ENCODE results near the gene TTC1.
"Not testable (repeated sequence)": the region's sequence is repeated elsewhere in the genome, so short reads cannot be mapped to it uniquely, and the experiment has no call there.

TTC1 gene, protein sequence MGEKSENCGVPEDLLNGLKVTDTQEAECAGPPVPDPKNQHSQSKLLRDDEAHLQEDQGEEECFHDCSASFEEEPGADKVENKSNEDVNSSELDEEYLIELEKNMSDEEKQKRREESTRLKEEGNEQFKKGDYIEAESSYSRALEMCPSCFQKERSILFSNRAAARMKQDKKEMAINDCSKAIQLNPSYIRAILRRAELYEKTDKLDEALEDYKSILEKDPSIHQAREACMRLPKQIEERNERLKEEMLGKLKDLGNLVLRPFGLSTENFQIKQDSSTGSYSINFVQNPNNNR

GRCh38 chr5:160008877-160009590, at the start of gene TTC1:
Gene TTC1, plus strand, starts transcription at chr5:160009139. Its CDS starts 1,390 bp downstream, at chr5:160010529.
- peak; percentile 94 for DNase-seq (ENCODE audit: low spot score)

DNA sequence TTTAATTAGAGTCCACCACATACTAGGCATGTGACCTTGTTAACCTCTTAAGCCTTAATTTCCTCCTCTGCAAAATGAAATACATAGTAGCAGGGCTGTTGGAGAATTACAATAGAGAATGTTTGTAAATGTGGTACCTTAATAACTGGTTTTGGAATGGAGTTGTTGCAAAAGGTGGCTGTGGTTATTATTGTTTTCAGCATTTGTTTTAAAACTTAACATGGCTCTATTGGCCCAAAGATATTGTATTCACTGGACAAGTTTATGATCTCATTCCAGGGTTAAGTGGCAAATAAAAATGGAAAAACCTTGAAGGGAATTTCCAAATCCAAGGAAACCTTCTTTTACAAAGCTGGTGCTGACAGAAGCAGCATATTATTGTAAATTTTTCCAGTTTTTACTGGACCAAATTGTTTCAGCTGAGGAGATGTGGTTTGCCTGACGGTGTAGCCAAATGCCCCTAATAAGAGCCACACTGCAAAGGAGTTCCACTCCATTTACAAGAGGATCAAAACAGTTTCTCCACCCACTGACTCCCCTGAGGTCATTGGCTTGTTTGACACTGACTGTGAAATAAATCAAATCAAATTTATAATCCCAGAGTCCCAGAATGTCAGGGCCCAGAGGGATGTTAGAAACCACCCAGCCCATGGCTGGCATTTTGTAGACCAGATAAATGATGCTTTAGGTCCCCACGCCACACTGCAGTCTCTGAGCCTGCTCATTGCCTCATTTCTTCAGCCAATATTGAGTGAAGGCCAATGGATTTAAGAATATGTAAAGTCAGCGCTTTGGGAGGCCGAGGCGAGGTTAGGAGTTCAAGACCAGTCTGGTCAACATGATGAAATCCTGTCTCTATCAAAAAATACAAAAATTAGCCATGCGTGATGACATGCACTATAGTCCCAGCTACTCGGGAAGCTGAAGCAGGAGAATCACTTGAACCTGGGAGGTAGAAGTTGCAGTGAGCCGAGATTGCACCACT, 47.5 kb upstream of the TTC1 start:
- DNase-seq (ENCODE audit: low spot score), result no peak

DNA sequence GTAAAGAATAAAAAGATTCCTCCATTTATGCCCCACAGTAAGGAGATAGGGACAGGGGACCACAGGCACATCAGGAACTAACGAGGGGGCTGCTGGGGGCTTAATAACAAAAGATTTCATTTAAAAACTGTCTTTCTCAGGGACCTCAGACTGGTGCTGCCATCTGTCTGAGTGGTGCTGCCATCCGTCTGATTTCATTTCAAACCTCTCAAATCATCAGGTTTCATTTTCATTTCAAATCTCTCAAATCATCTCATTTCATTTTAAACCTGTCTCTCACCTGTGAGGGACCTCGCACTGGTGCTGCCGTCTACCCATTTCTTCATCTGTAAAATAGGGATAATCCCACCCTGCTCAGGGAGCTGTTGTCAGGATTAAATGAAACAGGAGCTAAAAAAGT, 46.7 kb upstream of the TTC1 start:
- no peak for DNase-seq (ENCODE audit: low spot score)

DNA sequence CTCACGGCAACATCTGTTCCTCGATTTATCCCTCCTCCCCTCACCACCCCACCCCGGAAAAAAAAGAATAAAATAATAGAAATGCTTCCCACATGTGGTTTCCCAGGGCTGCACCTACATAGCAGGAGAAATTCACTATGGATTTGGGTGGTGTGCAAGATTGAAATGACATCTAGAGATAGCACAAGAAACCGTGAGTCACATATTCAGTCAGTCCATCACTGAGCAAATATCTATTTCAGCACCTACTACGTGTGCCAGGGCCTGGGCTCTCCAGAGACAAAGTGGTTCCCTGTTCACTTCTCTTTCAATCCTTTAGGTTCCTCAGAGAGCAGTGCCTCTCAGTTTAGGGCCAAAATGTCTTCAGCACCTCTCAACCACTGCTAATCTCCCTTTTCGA, 45.0 kb upstream of the TTC1 start:
- DNase-seq (ENCODE audit: low spot score), result no peak

DNA sequence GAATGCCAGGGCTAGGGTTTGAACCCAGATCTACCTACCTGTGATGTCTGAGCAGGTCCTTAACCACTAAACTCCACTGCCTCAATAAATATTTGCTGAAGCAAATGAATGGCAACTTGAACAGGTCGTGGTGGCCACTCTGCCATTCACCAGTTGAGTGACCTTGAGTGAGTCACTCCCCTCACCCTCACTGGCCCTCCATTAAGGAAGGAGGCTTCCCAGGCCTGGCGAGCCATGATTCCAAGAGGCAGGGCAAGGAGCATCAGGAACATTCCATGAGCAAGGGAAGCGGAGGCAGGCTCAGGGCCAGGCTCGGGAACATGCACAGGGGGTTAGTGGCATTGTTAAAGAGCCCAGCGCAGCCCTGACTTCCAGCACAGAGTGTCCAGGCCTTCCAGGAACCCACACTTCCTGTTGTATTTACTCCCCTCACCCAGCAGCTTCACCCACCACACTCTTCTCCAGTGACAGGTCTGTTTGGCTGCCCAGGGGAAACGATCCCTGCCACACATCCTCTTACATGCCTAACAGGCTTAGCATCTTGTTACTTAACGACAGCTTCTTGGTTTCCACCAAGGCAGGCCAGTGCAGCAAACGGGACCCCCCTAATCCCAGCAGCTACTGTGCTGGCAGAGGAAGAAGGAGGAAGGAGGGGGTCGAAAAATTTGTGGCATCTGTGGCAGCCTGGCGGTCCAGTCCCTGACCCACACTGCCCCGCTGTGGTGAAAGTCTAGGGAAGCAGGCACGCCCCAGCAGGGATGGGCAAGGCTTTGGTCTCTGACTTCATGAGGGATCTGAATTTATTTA, 43.7 kb upstream of the TTC1 start:
- DNase-seq (ENCODE audit: low spot score), result no peak

DNA sequence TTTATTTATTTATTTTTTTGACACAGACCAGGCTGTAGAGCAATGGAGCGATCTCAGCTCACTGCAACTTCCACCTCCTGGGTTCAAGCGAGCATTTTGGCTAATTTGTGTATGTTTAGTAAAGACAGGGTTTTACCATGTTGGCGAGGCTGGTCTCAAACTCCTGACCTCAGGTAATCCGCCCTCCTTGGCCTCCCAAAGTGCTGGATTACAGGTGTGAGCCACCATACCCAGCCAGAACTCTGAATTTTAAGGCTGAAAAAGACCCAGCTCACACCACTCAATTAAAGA, 43.2 kb upstream of the TTC1 start:
- DNase-seq (ENCODE audit: low spot score), result not testable (repeated sequence)

- DNase-seq (ENCODE audit: low spot score), result no peak
Measured at GRCh38 chr5:159969966-159970365, 39.0 kb upstream of the TTC1 start.

DNA sequence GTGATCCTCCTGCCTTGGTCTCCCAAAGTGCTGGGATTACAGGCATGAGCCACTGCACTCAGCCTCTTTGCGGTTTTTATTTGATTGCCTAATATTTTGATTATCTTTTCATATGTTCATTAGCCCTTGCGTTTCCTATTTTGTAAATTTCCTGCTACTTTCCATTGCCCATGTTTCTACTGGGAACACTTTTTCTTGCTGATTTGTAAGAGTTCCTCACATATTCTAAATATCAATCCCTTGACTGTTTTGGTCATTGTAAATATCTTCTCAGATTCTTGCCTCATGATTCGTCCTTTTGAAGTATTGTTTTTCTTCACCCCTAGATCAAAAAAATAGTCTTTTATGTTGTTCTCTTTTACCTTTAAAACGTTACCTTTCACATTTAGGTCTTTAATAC, 37.9 kb upstream of the TTC1 start:
- DNase-seq (ENCODE audit: low spot score), result no peak

DNA sequence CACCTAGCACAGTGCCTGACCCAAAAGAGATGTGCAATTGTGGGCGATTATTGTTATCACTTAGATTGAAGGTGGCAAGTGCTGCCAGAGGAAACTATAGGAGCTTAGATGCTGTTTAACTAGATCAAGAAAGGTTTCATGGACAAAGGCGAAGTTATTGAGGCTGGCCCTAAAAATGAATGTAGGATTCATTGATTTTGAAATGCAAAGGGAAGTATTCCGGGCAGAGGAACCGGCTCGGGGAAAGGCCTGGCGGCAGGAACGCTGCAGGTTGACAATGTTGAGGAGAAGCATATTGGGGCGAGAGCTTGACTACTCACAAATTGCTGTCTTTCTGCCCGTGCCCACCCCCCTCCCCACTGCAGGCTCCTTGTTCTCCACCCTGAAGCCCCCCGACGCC, 37.4 kb upstream of the TTC1 start:
- DNase-seq (ENCODE audit: low spot score), result no peak

DNA sequence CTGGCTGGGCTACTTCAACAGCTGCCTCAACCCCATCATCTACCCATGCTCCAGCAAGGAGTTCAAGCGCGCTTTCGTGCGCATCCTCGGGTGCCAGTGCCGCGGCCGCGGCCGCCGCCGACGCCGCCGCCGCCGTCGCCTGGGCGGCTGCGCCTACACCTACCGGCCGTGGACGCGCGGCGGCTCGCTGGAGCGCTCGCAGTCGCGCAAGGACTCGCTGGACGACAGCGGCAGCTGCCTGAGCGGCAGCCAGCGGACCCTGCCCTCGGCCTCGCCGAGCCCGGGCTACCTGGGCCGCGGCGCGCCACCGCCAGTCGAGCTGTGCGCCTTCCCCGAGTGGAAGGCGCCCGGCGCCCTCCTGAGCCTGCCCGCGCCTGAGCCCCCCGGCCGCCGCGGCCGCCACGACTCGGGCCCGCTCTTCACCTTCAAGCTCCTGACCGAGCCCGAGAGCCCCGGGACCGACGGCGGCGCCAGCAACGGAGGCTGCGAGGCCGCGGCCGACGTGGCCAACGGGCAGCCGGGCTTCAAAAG, 36.9 kb upstream of the TTC1 start:
- DNase-seq (ENCODE audit: low spot score), result no peak

DNA sequence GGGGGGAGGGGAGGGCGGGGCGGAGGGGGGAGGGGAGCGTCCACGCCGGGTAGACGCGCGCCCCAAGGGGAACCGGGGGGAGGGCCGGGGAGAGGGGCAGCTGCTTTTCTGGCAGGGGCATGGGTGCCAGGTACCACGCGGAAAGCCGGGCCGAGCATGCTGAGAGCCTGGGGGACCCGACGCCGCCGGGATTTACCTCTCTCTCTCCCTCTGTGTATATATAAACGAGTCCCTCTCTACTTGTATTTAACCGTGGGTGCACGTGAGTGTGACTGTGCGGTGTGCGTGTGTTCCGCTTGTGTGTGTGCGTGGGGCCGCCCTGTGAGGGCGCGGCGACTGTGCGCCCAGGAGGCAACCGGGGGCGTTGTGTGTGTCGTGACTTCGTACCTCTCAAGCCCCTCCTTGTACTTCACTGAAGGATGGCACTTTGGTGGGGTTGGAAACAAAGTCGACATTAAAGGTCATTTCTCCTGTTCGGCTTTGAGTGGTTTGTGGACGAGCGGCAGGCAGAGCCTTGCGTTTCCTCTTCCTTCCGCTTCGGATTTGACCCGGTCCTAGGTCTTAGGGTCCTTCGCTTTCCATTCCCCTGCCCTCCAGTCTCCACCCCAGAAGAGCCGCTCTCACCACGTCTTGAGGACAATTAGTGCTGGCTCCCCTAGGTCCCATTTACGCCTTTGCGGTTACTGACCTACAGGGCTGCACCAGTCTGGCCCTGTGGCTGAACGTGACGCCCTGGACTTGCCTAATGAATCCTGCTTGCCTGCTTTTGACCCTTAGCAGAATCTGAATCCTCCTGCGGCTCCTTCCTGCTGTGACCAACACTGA, 36.2 kb upstream of the TTC1 start:
- DNase-seq (ENCODE audit: low spot score), result no peak

DNA sequence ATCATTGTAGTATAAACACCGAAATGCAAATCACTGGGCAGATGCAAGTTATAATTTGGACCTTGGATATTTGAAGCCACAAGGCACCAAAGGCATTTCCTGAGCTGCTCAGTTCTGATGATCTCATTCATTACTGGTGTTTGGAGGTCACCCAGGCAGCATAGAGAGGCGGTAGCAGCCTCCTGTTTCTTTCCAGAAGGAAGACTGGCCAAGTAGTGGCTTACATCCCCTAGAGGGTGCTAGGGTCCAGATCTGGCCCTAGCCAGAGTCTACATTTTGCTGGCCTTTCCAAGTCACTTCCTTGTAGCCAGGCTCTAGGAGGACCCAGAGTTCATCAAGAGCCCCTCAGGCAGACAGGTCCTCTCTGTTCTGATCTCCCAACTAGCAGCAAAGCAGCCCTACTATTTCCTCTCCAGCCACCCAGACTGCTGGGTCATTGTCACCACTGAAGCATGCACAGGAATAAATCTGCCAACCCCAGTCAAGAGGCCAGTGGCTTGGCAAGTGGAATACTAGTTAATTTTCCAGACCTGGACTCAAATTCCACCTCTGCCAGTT, 33.4 kb upstream of the TTC1 start:
- DNase-seq (ENCODE audit: low spot score), result no peak

- DNase-seq (ENCODE audit: low spot score), result no peak
Measured at GRCh38 chr5:159976921-159977320, 32.0 kb upstream of the TTC1 start.

GRCh38 chr5:159978358-159978757, 30.6 kb upstream of the TTC1 start:
- no peak for DNase-seq (ENCODE audit: low spot score)

DNA sequence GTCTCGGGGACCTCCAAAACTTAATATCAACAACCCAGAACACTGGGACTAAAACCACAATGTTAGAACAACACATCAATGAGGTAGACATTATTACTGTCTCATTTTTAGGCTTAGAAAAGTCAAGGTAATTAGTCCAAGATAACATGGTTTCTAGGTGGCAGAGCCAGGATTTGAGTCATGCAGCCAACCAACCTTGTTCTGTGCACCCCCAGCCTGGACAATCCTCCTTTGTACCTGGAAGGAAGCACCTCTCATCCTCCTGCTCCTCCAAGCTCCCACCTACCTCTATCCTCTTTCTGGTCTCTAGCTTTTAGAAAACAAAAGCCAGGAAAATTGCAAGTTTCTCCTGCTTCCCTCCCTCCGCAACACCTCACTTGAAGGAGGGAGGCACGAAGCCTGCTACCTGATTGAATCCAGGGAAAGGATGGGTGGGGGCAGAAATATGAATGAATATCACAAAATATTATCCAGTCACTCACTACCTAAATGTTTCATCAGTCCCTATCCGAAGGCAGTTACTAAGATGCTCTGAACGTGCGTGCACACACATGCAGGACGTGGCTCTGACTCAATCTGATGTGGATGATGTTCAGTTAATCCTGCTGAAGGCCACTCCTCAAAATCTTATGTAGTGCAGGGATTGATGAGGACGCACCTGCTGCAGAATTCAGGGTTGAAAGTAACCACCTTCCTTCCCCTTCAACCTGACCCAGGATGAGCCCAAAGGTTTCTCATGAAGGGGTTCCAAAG, 26.3 kb upstream of the TTC1 start:
- no peak for DNase-seq (ENCODE audit: low spot score)

DNA sequence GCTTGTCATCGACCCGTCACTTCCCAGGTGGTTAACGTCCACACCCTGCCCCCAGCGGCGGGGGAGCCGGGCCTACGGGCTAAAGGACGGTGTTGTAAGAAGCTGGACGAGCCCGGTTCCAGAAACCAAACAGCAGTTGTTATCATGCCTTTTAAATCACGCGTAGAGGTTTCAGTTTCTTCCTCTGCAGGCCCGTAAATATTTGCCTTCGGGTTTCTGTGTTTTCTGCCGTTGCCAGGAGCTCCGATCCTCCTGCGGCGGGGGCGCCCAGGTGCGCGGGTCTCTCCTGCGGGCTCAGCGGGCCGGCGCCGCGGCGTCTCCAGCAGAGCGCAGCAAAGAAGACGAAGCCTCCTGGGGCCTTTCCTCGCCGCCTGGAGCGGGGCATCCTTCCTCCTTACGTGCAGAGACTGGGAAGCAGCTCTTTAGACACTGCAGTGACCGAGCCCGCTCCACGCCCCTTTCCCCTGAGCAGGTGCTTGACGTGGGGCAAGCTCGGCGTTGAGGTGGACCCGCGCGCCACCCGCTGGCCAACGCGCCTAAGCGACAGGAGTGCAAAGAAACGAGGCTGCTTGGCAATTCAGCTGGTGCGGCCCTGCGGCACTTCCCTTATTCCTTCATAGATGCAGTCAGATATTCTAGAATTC, 21.8 kb upstream of the TTC1 start:
- peak; percentile 67 for DNase-seq (ENCODE audit: low spot score)

- DNase-seq (ENCODE audit: low spot score), result no peak
Measured at GRCh38 chr5:159990506-159990905, 18.4 kb upstream of the TTC1 start.

GRCh38 chr5:159992566-159992965, 16.4 kb upstream of the TTC1 start:
- no peak for DNase-seq (ENCODE audit: low spot score)

DNA sequence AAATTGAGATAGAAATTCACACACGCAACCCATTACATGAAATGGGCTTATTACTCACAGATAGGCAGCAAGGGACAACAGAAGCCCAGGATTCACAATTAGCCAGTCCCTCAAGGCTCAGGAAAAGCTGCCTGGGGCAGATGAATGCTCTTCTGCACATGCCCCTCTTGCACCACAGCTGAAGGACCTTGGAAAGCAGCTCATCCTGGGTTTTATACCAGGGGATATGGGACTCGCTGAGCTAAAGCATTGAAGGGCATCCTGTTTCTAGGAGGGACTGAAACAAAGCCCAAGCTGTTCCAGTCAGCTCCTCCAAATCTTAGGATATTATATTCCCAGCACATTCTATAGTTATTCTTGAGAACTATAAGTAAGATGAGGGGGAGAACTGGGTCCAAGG, 15.7 kb upstream of the TTC1 start:
- no peak for DNase-seq (ENCODE audit: low spot score)

Measured in CD4-positive, alpha-beta T cell treated with Interleukin-6 at 100 ng/mL for 8 hours (primary cell).